GM18502 (cell line): Measurements from ENCODE around the gene HAP1.
"Not testable (repeated sequence)": the region's sequence is repeated elsewhere in the genome, so short reads cannot be mapped to it uniquely, and the experiment has no call there.

ENCODE experiments used
- ATAC-seq: cut with Tn5 transposase; IDR thresholded peaks from one replicate; pipeline ENCODE4 v1.9.1; 2021; ENCODE audit warnings: mild to moderate bottlenecking; ENCODE audit not compliant: unreplicated experiment, poor library complexity

The HAP1 gene

DNA sequence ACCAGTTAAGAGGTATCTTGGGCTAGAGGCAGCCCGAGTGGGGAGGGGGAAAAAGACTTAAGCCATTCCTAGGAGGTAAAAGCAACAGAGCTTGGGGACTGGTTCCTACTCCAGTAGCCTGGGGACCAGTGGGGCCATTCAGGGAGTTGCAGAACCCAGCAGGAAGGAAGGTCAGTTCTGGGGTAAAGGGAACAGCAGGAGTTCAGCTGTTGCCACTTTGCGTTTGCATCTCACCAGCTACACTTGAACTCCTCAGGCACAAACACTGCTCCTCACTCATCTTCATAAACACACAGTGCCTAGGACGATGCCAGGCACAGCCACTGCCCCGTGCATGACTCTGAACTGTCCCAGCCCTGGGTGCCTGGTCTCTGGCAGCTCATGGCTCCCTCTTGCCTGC is 4.0 kb downstream of the HAP1 start:
- no peak for ATAC-seq

DNA sequence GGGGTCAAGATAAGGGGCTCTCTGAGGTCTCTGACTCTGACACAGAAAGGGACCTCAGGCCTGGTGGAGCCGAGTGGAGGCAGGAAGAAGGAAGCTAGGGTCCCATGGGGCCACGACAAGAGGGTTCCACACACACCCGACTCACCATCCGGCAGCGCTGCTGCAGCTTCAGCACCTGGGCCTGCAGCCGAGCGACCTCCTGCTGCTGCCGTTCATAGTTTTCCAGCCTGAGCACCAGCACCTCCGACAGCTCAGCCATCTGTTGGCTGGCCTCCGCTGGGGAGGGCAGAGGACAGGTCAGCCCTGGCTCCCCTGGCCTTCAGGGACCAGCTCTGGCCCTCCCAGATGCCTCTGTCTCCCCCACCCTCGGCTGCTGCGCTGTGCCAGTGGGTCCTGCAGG is 6.4 kb downstream of the HAP1 start:
- ATAC-seq = no peak

DNA sequence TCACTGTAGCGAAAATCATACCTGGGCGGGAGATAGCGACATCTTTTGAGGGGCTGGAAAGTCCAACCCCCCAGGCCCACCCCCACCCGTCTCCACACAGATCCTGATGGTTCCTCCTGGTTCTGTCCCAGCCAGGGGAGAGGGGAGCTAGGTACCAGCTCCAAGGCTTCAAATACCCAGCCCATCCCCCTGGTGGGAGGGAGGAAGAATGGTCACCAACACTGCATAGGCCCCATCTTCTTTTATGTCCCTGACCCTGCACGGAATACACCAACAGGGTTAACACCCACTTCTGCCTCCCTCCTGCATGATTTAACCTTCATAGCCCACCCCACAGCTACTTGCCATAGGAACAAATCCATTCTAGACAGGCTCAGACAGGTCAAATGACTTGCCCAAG is 9.3 kb downstream of the HAP1 start:
- ATAC-seq = no peak

DNA sequence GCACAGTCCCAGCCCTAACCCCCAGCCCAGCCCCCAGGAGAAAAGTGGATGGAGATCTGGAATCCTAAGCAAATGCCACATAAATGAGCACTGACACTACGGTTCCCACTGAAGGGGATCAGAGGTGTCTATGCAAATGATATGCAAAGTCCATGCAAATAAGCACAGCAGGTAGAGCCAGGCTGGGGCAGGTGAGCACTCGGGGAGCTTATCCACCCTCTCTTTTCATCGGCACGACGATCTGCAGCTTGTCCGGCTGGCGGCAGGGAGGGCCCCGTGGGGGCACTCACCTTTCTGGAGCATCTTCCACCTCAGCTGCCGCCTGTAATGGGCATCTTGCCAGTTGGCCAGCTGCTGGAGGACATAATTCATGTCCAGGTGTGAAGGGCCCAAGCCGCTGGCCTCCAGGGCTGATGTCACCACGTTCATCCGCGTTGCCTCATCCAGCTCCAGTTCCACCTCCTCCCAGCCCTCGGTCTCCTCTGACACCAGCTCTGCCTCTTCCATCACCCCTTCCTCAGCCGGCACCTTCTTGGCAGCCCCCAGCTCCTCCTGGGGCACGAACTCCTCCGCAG is 9.9 kb downstream of the HAP1 start:
- ATAC-seq = no peak

DNA sequence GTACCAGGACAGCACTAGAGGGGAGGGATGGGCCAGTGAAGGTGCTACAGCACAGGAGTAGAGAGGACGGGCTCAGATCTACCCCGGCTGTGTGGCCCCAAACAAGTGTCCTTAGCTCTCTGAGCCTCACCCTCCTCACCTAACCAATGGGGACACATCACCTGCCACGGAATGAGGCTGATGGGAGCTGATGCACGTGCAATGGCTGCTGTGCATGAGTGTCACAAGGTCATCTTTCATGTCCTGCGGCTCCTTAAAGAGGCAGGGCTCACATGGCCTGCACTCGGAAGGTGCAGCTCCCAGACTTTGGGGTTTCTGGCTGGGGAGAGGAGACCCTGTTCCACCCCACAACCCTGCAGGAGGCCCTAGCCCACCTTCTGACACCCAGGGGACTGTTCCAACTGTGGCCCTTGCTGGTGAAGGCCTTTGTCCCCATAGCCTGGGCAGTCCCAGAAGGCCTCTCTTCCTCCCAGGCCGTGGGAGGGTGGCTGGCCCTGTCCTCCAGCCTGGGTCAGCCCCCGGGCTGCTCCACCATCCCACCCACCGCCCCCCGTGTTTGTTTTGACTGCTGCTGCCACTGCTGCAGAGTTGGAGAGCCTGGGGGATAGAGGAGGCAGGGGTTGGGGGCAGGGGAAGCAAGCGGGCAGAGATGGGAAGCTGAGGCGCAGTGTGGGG is 10.5 kb downstream of the HAP1 start:
- ATAC-seq = no peak

DNA sequence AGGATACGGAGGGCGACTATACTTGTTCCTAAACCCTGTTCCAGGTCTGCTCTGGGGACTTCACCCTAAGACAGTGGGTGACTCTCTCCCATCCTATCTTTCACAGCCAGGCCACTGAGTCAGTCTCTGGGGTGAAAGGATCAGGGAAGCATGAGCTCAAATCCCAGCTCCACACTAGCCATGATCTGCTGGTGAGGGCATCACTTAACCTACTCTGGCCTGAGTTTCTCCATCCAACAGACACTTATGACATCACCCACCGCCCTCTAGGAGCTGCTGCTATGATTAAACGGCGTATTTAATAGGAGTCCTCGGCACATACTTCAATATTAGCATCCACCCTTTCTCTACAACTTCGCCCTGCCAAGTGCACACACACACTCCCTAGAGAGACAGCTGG is 12.2 kb downstream of the HAP1 start:
- ATAC-seq = no peak

DNA sequence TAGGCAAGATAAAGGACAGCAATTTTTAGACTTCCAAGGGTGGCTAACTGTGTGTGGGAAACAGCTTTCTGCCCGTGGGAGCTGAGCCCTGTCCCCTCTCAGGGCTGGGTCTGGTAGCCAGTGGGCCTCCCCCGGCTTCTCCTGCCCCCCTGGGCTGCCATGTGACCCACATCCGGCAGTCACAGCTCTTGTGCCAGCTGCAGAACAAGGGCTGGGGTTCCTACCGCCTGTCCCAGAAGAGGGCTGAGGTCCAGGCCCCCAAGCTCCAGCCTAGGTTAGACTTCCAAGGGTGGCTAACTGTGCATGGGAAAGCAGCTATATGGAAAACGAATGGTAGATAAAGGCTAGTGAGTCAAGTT is 16.2 kb downstream of the HAP1 start:
- ATAC-seq = no peak

DNA sequence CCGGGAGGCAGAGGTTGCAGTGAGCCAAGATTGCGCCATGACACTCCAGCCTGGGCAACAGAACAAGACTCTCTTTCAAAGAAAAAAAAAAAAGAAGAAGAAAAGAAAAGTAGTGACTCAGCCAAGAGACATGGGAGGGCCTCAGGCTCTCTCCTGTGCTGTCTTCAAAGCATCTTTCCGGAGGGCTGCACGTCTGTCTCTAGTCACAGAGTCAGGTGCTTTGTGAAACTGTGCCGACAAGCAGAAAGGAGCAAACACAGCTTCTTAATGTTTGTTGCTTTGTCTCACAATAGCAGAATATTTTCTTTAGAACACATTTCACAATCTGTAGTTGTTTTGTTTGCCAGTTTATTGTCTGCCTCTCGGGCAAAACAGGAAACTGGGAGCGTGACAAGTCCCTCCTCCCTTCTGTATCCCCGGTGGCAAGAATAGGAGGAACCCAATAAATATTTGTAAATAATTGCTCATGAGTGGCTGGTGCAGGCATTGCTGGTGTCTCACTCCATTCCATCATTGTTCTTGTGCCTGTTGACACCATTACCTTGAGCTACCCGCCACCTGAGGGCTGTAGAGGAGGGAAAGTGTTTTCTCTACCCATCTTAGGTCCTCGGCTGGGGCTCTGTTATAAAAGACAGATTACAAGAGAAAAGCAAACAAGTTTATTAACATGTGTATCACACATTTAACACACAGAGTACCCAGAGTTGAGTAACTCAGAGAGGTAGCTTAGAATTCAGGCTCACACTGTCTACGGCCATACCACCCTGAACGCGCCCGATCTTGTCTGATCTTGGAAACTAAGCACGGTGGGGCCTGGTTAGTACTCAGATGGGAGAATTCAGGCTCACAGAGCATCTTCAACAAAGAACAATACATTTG is 16.8 kb downstream of the HAP1 start:
- ATAC-seq = no peak

DNA sequence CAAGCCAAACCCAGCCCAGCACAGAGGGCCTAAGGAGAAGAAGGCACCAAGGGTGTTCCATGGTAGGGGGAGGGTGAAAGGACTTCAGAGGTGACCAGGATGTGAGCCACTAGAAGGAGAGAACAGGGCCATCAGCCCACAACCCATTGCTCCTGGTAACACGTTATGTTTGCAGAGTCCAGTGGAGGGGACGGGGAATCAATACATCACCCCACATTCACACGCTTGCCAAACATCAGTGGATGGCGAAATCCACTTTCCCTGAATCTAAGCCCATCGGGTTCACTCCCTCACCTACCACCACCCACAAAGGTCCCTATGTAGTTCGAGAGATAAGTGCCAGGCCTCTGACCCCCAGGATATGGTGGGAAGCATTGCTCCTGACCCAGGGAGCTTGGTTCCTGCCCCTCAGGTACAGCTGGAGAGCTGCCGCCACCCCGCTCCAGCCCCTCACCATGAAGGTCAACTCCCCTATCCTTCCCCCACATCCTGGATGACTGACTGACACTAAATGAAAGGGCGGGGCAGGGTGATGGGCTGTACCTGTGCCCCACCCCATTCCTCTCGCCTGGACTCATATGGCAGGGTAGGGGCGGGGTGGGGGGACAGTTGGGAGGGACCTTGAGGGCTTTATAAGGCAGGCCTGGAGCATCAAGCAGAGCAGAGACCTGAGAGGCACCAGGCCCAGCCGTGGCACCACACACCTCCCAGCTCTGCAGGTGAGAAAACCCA is 22.6 kb downstream of the HAP1 start, which contains the start of gene GAST:
TSS of gene GAST (plus strand) at position 663 of the 732 bp plus-strand sequence. CDS start 3,106 bp downstream, outside the sequence.
- no peak for ATAC-seq

DNA sequence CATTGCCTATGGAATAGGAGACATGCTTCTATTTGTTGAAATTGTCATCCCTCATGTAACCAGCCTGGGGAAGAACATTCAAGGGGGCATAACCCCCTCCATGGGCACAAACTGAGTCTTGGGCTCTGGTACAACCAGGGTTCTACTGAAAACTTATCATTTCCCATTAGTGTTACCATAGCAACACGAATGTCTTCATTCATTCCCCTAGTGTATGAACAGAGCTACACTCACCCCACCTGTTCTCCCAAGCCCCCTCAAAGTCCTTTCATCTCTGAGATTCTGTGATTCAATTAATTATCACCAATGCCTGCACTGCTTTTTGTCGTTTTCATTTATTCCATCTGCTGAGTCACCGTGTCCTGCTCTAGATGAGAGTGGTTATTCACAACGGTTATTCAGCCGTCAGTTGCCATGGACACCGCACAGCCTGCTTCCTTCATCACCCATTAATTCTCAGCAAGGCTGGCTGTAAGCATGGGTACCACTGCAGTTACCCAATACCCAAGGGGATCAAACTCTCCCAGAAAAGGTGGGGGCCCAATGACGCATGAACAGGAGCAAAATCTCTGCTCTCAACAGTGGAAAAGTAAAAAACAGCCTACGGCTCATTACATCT is 23.9 kb downstream of the HAP1 start:
- ATAC-seq = no peak

DNA sequence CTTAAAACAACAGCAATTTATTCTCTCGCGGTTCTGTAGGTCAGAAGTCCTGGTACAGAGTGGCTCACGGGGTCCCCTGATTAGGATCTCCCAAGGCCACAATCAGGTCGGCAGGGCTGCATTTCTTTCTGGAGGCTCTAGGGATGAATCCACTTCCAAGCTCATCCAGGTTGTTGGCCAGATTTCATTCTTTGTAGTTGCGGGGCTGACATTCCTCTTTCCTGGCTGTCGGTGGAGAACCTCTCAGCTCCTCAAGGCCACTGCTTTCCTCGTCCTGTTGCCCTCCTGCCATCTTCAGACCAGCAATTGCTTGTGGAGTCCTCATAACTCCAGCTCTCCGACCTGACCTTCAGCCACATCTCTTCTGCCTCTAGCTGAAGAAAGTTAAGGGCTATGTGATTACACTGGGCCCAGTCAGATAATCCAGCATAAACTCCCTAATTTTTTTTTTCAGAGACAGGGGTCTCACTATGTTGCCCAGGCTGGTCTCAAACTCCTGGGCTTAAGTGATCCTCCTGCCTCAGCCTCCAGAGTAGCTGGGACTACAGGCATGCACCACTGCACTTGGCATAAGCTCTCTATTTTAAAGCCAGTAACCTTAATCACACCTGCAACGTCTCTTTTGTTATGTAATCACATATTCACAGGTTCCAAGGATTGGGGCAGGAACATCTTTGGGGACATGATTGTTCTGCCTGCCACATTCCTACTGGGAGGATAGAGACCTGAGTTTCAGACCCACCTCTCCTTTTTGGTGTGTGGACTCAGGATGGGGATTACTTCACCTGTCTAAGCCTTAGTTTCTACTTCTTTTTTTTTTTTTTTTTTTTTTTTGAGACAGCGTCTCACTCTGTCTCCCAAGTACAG is 26.4 kb downstream of the HAP1 start:
- no peak for ATAC-seq

DNA sequence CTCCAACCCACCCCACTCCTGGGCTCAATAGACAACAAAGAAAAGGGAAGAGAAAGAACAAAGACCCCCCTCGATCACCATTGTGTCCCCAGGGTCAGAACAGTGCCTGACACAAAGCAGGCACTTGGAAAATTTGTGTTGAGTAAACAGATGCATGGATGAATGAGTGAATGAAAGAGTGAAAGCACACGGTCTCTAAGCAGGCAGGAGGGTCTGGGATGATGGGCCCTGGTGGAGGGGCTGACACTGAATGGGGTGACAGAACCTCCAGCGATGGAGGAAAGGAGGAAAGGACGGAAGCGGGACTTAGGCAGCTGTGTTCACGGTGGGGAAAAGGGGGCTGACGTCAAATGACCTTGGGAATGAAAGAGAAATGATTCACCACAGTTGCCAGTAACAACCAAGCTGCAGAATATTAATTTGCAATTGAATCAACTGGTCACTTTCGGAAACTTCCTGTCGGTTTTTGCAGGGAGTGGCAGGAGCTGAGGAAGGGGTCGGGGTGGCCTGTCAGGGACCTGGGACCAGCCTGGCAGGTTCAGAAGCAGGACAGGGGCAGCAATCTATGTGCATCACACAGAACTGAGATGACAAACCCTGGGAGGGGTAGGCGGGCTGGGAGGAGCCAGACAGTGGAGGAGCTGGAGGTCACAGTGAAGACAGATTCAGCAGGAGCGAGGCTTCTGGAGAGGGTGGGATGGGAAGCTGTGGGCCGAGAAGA is 29.0 kb downstream of the HAP1 start:
- ATAC-seq = no peak

DNA sequence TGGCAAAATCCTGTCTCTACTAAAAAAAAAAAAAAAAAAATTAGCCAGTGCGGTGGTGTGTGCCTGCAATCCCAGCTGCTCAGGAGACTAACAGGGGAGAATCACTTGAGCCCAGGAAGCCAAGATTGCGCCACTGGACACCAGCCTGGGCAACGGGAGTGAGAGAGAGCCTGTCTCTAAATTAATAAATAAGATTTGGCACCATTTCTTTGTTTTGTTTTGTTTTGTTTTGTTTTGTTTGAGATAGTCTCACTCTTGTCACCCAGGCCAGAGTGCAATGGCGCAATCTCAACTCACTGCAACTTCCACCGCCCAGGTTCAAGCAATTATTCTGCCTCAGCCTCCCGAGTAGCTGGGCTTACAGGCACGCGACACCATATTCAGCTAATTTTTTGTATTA is 31.7 kb downstream of the HAP1 start:
- no peak for ATAC-seq

DNA sequence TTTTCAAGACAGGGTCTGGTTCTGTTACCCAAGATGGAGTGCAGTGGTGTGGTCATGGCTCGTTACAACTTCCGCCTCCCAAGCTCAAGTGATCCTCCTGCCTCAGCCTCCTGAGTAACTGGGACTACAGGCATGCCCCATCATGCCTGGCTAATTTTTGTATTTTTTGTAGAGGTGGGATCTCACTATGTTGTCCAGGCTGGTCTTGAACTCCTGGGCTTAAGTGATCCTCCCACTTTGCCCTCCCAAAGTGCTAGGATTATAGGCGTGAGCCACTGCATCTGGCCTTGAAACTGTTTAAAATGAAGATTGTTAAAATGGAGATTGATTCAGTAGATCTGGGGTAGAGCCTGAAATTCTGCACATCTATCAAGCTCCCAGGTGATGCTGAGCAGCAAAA is 33.6 kb downstream of the HAP1 start:
- ATAC-seq = not testable (repeated sequence)

DNA sequence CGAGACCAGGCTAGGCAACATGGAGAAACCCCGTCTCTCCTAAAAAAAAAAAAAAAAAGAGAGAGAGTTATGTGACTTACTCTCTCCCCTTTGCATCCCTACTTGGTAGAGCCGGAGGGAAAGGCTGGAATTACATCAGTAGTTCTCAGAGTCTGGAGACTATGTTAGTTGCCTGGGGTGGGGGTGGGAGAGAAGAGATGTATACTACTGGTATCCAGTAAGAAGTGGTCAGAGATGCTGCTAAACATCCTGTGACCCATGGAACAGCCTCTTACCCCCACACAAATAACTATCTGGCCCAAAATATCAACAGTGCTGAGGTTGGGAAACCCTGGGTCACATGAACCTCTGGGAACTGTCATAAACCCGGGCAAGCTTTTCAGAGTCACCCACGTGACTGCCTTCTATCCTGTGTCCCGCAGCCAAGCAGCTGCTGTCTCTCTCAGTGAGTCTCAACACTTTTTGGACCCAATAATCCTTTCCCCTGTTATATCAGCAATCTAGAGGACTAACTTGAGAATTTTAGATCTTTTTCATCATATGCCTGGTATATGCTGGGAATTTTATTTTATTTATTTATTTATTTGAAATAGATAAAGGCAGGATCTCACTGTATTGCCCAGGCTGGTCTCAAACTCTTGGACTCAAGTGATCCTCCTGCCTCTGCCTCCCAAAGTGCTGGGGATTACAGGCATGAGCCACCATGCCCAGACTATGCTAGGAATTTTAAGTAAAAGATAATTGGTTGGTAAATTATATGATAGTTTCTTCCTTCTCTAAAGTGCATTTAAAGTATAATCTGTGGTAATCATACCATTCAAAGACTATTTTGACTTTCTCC is 37.1 kb downstream of the HAP1 start:
- ATAC-seq = no peak

DNA sequence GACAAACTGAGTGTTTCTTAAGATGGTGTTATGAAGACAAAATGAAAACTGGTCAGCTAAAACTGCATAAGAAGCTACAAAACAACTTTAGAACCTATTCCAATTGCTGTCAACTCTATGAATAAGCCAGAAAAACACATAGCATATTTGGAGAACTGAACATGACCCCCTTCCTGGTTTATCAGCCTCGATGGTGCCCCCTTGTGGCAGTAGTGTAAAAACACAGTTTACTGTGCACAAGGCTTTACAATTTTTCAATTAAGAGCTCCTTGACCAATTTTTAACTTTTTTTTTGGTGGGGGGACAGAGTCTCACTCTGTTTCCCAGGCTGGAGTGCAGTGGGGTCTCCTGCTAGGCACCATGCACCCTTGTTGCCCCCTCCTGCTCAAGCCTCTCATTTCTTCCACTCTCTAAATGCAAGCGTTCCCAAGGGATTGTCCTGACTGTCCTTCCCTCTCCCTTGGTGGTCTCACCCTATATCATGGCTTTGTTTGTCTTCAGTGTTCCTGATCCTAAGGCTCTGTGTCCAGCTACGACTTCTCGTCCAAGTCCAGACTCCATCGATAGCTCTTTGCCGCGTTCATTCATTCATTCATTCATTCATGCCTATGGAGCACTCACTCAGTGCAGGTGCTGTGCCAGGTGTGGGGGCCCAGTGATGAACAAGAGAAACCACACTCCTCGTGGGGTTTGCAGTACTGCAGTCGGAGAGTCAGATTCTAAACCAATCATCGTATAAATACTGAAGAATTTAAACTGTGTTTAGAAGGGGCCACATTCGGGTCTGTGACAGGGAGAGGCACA is 38.3 kb downstream of the HAP1 start:
- no peak for ATAC-seq

DNA sequence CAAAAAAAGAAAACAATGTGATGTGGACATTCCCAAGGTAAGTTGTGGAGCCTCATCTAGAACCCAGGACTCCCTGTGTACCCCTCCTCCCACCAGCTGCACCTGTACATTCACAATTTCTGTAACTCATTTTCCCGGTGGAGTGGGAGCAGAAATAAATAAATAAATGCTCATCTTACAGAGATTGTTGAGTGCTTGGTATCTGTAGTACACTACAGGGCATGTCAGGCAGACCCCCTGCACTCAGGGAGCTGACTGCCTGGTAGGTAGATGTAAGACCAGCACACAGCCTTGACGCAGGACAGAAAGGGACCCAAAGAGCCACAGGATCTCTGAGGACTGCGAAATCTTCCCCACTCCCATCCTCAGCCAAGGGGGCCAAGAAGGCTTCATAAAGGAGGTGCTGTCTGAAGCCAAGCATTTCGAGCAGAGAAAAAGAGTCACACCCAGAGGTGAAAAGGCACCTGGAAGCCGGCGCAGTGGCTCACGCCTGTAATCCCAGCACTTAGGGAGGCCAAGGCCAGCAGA is 39.2 kb downstream of the HAP1 start:
- ATAC-seq = no peak
